Measurements from ENCODE around the gene LIMD2. TPM values are rescaled to one million over a fixed set of nuclear protein-coding genes. Genes with fewer than 3 reads are reported as not detected.

Gene LIMD2
- total and polyA plus RNA-seq, 2 of the 8 experiments (the other 6 are each of a cell fraction or from before 2014, with no cell fraction given): 72.0 to 77.2 TPM

DNA sequence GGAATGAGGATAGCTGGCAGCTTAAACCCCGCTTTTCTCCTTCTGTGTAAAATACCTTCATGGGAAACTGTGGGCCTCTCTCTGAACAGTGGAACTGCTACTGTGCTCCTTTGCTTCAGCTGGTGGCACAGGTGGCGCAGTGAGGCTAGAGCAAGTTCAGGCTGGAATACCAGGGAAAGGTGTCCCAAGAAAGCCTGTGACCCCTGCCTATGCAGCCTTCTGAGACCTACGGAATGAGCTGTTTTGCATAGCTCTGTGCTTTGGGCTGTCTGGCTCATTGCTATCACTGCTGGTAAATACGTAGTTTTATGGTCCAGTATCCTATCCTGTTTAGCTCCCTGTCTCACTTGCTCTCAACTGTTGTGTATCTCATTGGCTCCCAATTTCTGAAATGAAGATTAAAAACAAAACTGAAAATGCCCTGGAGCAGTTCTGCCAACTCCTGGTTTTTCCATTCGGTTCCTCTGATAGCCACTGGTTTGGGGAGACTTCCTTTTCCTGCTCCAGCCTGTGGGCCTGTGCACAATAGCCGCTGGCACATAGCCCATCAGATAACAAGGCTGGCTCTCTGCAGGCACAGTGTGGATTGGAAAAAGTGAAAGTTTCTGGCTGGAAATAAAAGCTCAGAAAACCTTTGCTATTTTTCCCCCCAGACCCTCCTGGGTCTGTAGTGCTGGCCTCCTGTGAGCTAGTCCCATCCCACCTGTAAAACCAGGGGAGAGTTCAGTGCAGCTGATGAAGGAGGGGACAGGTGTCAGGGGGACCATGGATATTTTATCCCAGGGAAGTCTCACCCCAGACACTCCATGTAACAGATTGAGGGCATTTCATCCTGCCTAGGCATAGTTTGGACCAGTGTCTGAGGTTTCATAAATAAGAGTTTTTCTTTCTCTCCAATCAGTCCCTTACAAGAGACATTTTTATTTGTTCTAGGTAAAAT lies 24.0 kb downstream of the LIMD2 start:
- Histone ChIP-seq H2BK15ac (ENCODE audit: low read length) (0 out of 2 replicates have a peak overlapping the region, but pooled peaks have one; percentile 0), H3K18ac (ENCODE audit: extremely low read depth, low read length) (no peak overlapping the region), H3K4ac (replicated peaks; ENCODE audit: insufficient read length, low read depth, low read length) (no peak overlapping the region), H2BK12ac (ENCODE audit: low read depth, low read length) (peak overlapping the region; percentile 68; the same call in 1 of the 2 replicates), H2BK120ac (replicated peaks; ENCODE audit: low read depth, low read length) (no peak overlapping the region), H2AK5ac (ENCODE audit: low read depth, low read length) (no peak overlapping the region), H2BK20ac (ENCODE audit: low read length) (peak overlapping the region; percentile 2; the same call in 1 of the 2 replicates), H3K27ac (ENCODE audit: low read depth, low read length) (no peak overlapping the region), H3K79me1 (ENCODE audit: low read depth, low read length) (no peaks in the 10 kb centered on the region), H4K5ac (ENCODE audit: insufficient read length, low read depth, low read length) (no peak overlapping the region), H2AFZ (ENCODE audit: low read length) (no peak overlapping the region), H4K20me1 (replicated peaks in 1 of 2; ENCODE audit: control insufficient read depth in 1 of 2, insufficient read depth in 2 of 2, low read length in 2 of 2) (no peaks in the 10 kb centered on the region), H3K23me2 (ENCODE audit: low read depth, low read length) (no peaks in the 10 kb centered on the region), H3K9ac (replicated peaks in 1 of 4; ENCODE audit: extremely low read depth in 1 of 4, low read depth in 3 of 4, low read length in 3 of 4) (no peak overlapping the region; a peak in 2 of 7 replicates), H4K91ac (replicated peaks; ENCODE audit: insufficient read length, low read length) (no peak overlapping the region), H3K4me1 (replicated peaks in 1 of 4; ENCODE audit: control insufficient read depth in 3 of 4, insufficient read depth in 4 of 4, low read length in 3 of 4) (peaks cover 3 to 13% (median 6%) of the 10 kb centered on the region in 4 experiments; a peak in 6 of 7 replicates), H3K4me2 (ENCODE audit: insufficient read depth in 1 of 2, low read depth in 2 of 2, low read length in 2 of 2) (peak overlapping the region in 1 of 2 experiments; percentile 22; a peak in 2 of 4 replicates), H3K9me3 (ENCODE audit: insufficient read depth in 2 of 2, low read depth in 1 of 2, low read length in 1 of 2) (no peaks in the 10 kb centered on the region), H3K4me3 (ENCODE audit: extremely low read depth in 1 of 4, insufficient read depth in 2 of 4, low read depth in 3 of 4, low read length in 4 of 4) (no peak overlapping the region), H3K14ac (ENCODE audit: insufficient read length) (no peak overlapping the region), H2BK5ac (ENCODE audit: low read depth, low read length) (0 out of 2 replicates have a peak overlapping the region, but pooled peaks have one; percentile 3), H3K56ac (replicated peaks; ENCODE audit: insufficient read length, low read depth, low read length) (no peak overlapping the region), H4K8ac (ENCODE audit: extremely low read depth, insufficient read depth, low read length) (no peak overlapping the region), H3K79me2 (ENCODE audit: control insufficient read depth in 1 of 2, insufficient read depth in 2 of 2, low read length in 2 of 2) (no peaks in the 10 kb centered on the region), H3K27me3 (replicated peaks in 1 of 4; ENCODE audit: control insufficient read depth in 3 of 4, extremely low read depth in 1 of 4, insufficient read depth in 3 of 4, low read length in 3 of 4) (no peaks in the 10 kb centered on the region), H3K23ac (ENCODE audit: insufficient read length) (no peak overlapping the region), H3K36me3 (ENCODE audit: control insufficient read depth in 2 of 4, insufficient read depth in 4 of 4, low read length in 3 of 4) (no peaks in the 10 kb centered on the region)
- WGBS, 2 experiments (ENCODE audit: extremely low coverage in 1 of 2, insufficient coverage in 1 of 2, insufficient read length in 1 of 2, insufficient replicate concordance in 2 of 2, low coverage in 1 of 2, low lambda C conversion rate in 2 of 2, missing lambda C conversion rate in 1 of 2): 80% methylated on average over 6 of the region's 6 CpGs; no CpG with 5 or more reads in 1 of the 2 experiments
- CTCF ChIA-PET (ENCODE audit: partially characterized antibody): interaction anchor here (1.1 to 3.7 kb wide), 21 partner anchors 9 to 250 kb away, joined by 3 to 26 read pairs (median 5); no protein-coding TSS in a partner anchor
- no peak for FAIRE-seq
- POLR2A ChIA-PET (ENCODE audit: partially characterized antibody): interaction anchor here (0.9 to 2.0 kb wide), 7 partner anchors 10 to 153 kb away, joined by 3 to 8 read pairs (median 4); partner anchors contain the start of gene MAP3K3
- no peak for DNase-seq (ENCODE audit: low read depth in 1 of 2, low spot score in 2 of 2)
- TF ChIP-seq SP4 (IDR thresholded peaks at IDR 0.05; ENCODE audit: low read length): no peak
- no peak for TF ChIP-seq EZH2 (IDR thresholded peaks at IDR 0.05; ENCODE audit: low read depth, low read length, severe bottlenecking)
- no peak for TF ChIP-seq TCF12 (IDR thresholded peaks at IDR 0.05; ENCODE audit: low read depth, low read length)
- TF ChIP-seq, protein P1, sequence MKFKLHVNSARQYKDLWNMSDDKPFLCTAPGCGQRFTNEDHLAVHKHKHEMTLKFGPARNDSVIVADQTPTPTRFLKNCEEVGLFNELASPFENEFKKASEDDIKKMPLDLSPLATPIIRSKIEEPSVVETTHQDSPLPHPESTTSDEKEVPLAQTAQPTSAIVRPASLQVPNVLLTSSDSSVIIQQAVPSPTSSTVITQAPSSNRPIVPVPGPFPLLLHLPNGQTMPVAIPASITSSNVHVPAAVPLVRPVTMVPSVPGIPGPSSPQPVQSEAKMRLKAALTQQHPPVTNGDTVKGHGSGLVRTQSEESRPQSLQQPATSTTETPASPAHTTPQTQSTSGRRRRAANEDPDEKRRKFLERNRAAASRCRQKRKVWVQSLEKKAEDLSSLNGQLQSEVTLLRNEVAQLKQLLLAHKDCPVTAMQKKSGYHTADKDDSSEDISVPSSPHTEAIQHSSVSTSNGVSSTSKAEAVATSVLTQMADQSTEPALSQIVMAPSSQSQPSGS (IDR thresholded peaks at IDR 0.05; ENCODE audit: low read length): no peak
- no peak for TF ChIP-seq TBP (IDR thresholded peaks at IDR 0.05; ENCODE audit: low read depth, low read length)
- TF ChIP-seq FOSL1 (IDR thresholded peaks at IDR 0.05; ENCODE audit: insufficient read depth, low read depth, low read length): no peak
